Panc1 (cell line): Measurements from ENCODE around the gene CDCP1. TPM values are rescaled to one million over a fixed set of nuclear protein-coding genes. Genes with fewer than 3 reads are reported as not detected.

Experiments used
- ATAC-seq: fragments of 200-7000 bp; cut with Tn5 transposase; 2 replicates; pipeline ENCODE4 v1.9.1; 2020; ENCODE audit warnings: mild to moderate bottlenecking, moderate library complexity
- BruUV-seq: library from RNA; stranded (reverse); fragments of 400-500 nt; replicated peaks from 2 replicates; lab custom pipeline; 2021; lab: Mats Ljungman, UMichigan
- CTCF ChIA-PET: fragments of 300-600 bp; sonication (Branson Sonifier 250); formaldehyde crosslinking; loops from one replicate; lab custom pipeline; 2022; ENCODE audit warnings: antibody characterized with exemption; lab: Charles Lee
- POLR2A ChIA-PET: fragments of 300-600 bp; sonication (Branson Sonifier 250); formaldehyde crosslinking; loops from one replicate; lab custom pipeline; 2022; ENCODE audit warnings: antibody characterized with exemption; lab: Charles Lee
- DNase-seq: peaks from one replicate; pipeline ENCODE4 v3.0.0-alpha.2; 2010; ENCODE audit warnings: low read depth, low spot score
- H3K27ac ChIP-seq: 2 replicates; pipeline ENCODE4 v1.5.1; 2011; ENCODE audit warnings: mild to moderate bottlenecking, low read length, inconsistent platforms
- H3K27me3 ChIP-seq: fragments of 200-500 bp; sonication (Bioruptor generic); 2 replicates; pipeline ENCODE4 v1.6.0; 2014; ENCODE audit warnings: low read length, inconsistent platforms; ENCODE audit not compliant: control insufficient read depth, insufficient read depth
- H3K36me3 ChIP-seq: fragments of 200-500 bp; sonication (Bioruptor generic); 2 replicates; pipeline ENCODE4 v1.5.1; 2014; ENCODE audit warnings: inconsistent platforms, mild to moderate bottlenecking, low read length, moderate library complexity; ENCODE audit not compliant: control insufficient read depth, insufficient read depth
- H3K4me1 ChIP-seq: 2 replicates; pipeline ENCODE4 v1.5.1; 2011; ENCODE audit warnings: inconsistent platforms, mild to moderate bottlenecking, low read length, moderate library complexity; ENCODE audit not compliant: control insufficient read depth, insufficient read depth
- H3K4me3 ChIP-seq, 2 experiments: 2 replicates each; pipeline ENCODE4 v1.5.1; 2011 to 2012; ENCODE audit warnings: low read depth in 2 of 2, low read length in 2 of 2, mild to moderate bottlenecking in 2 of 2, inconsistent platforms in 1 of 2, moderate library complexity in 1 of 2
- H3K9me3 ChIP-seq: fragments of 200-500 bp; sonication (Bioruptor generic); 2 replicates; pipeline ENCODE4 v1.5.1; 2014; ENCODE audit warnings: low read depth, mild to moderate bottlenecking, inconsistent platforms, low read length, moderate library complexity; ENCODE audit not compliant: control insufficient read depth, insufficient read depth
- CTCF ChIP-seq: fragments of 450-650 bp; IDR thresholded peaks from 2 replicates; pipeline ENCODE4 v1.5.1; 2017; ENCODE audit warnings: mild to moderate bottlenecking
- POLR2AphosphoS5 ChIP-seq: IDR thresholded peaks from 2 replicates; pipeline ENCODE4 v1.6.1; 2012; ENCODE audit warnings: mild to moderate bottlenecking, low read depth, low read length, moderate library complexity
- REST ChIP-seq, 2 experiments: IDR thresholded peaks; 2 replicates each; pipeline ENCODE4 v1.6.1; 2011 to 2012; ENCODE audit warnings: low read depth in 2 of 2, control low read depth in 1 of 2, low read length in 1 of 2, mild to moderate bottlenecking in 1 of 2, moderate library complexity in 1 of 2; ENCODE audit not compliant: insufficient read depth in 1 of 2
- SIN3A ChIP-seq: IDR thresholded peaks from 2 replicates; pipeline ENCODE4 v1.6.1; 2012; ENCODE audit warnings: low read depth, mild to moderate bottlenecking, low read length, moderate library complexity, borderline replicate concordance; ENCODE audit not compliant: insufficient read depth
- TCF7L2 ChIP-seq: IDR thresholded peaks from 2 replicates; pipeline ENCODE4 v1.6.1; 2011; ENCODE audit warnings: mild to moderate bottlenecking, low read depth, low read length, inconsistent platforms
- in situ Hi-C: cut with HindIII; loops from 2 replicates; pipeline ENCODE4 v1.10.0; 2016; ENCODE audit warnings: low sequenced_read_pairs, low pct_unique_long_range_greater_than_20kb
- intact Hi-C: fragments of 100-400 bp; cut with micrococcal nuclease; formaldehyde crosslinking; loops from one replicate; pipeline ENCODE4 v1.10.0; 2022; ENCODE audit not compliant: unreplicated experiment
- total RNA-seq: library from RNA; stranded (reverse); gene quantifications from one replicate; pipeline ENCODE4 v1.2.1, GENCODE V29; 2021; ENCODE audit not compliant: unreplicated experiment

Gene CDCP1
- total RNA-seq, 1 experiment from 2014 or later: 47.8 TPM

- Histone ChIP-seq H3K27me3 (no peaks in the 10 kb centered on the region), H3K9me3 (no peaks in the 10 kb centered on the region), H3K27ac (no peak overlapping the region), H3K36me3 (no peaks in the 10 kb centered on the region), H3K4me3 (no peak overlapping the region), H3K4me1 (no peaks in the 10 kb centered on the region)
- ATAC-seq: no peak
- intact Hi-C loops (no loop called here), in situ Hi-C loops (no loop called here)
- CTCF ChIA-PET: no interaction called here
- POLR2A ChIA-PET: no interaction called here
- no peak for DNase-seq
- TF ChIP-seq TCF7L2 (no peak), SIN3A (no peak), REST (IDR thresholded peaks at IDR 0.05; ENCODE audit: insufficient read depth in 1 of 2, low read depth in 2 of 2, low read length in 1 of 2) (no peak), CTCF (no peak), POLR2AphosphoS5 (no peak)
- no TSS peak for BruUV-seq
Measured at GRCh38 chr3:45191924-45192417, 45.8 kb upstream of the CDCP1 start.

- ChIA-PET POLR2A (no interaction called here), CTCF (no interaction called here)
- H3K27ac ChIP-seq: no peak overlapping the region
- intact Hi-C loops: no loop called here
- no peak for TF ChIP-seq POLR2AphosphoS5
- TF ChIP-seq REST (IDR thresholded peaks at IDR 0.05; ENCODE audit: insufficient read depth in 1 of 2, low read depth in 2 of 2, low read length in 1 of 2): no peak
- no peak for TF ChIP-seq TCF7L2
- TF ChIP-seq CTCF: no peak
- TF ChIP-seq SIN3A: no peak
- in situ Hi-C loops: no loop called here
- no TSS peak for BruUV-seq
- H3K36me3 ChIP-seq: no peaks in the 10 kb centered on the region
- no peak for ATAC-seq
- DNase-seq: no peak
- H3K9me3 ChIP-seq: no peaks in the 10 kb centered on the region
- H3K27me3 ChIP-seq: no peaks in the 10 kb centered on the region
- H3K4me3 ChIP-seq: no peak overlapping the region
- no peaks in the 10 kb centered on the region for H3K4me1 ChIP-seq
Measured at GRCh38 chr3:45191424-45191823, 45.2 kb upstream of the CDCP1 start.
